CD4-positive, CD25-positive, alpha-beta regulatory T cell (primary cell): Measurements from ENCODE around the gene TESK2. TPM values are rescaled to one million over a fixed set of nuclear protein-coding genes. Genes with fewer than 3 reads are reported as not detected.

Source experiments
- ATAC-seq, 2 donors: fragments of 150-1000 bp; cut with Tn5 transposase; one replicate each; pipeline ENCODE4 v1.10.0; 2021; ENCODE audit warnings: low read depth in 2 of 2, moderate number of reproducible peaks in 2 of 2, moderate library complexity in 1 of 2
- DNase-seq, 3 donors: peaks; one replicate each; pipeline versions ENCODE4 v3.0.0 to v3.0.0-alpha.2; 2012 to 2022; ENCODE audit warnings: mixed read lengths in 1 of 3
- H3K27ac ChIP-seq: one replicate; pipeline ENCODE4 v1.7.0; 2013; ENCODE audit warnings: mild to moderate bottlenecking, low read length; ENCODE audit not compliant: insufficient read depth, poor library complexity, severe bottlenecking
- H3K27me3 ChIP-seq: one replicate; pipeline ENCODE4 v1.7.0; 2013; ENCODE audit warnings: low read length; ENCODE audit not compliant: control insufficient read depth, insufficient read depth
- H3K36me3 ChIP-seq: one replicate; pipeline ENCODE4 v1.7.0; 2013; ENCODE audit warnings: mild to moderate bottlenecking, low read length, moderate library complexity; ENCODE audit not compliant: control insufficient read depth, insufficient read depth
- H3K4me1 ChIP-seq: 2 replicates; pipeline ENCODE4 v1.7.0; 2013; ENCODE audit warnings: mild to moderate bottlenecking, low read length; ENCODE audit not compliant: insufficient read depth, control insufficient read depth, poor library complexity, severe bottlenecking
- H3K4me3 ChIP-seq: one replicate; pipeline ENCODE4 v1.7.0; 2013; ENCODE audit warnings: low read depth, mild to moderate bottlenecking, low read length, moderate library complexity
- H3K9me3 ChIP-seq, 2 experiments: 1 replicate in 1 of 2; 2 replicates in 1 of 2; pipeline ENCODE4 v1.7.0; 2013; ENCODE audit warnings: low read length in 2 of 2, mild to moderate bottlenecking in 1 of 2, moderate library complexity in 1 of 2; ENCODE audit not compliant: control insufficient read depth in 2 of 2
- H3K27ac Mint-ChIP-seq, 3 donors: one replicate each; pipeline ENCODE4 v1.8.0; 2020 to 2022; ENCODE audit warnings: mild to moderate bottlenecking in 3 of 3, mixed read lengths in 3 of 3, moderate library complexity in 2 of 3
- H3K27me3 Mint-ChIP-seq: one replicate; pipeline ENCODE4 v1.8.0; 2022; ENCODE audit warnings: mild to moderate bottlenecking, mixed read lengths
- H3K36me3 Mint-ChIP-seq: one replicate; pipeline ENCODE4 v1.8.0; 2020; ENCODE audit warnings: mixed read lengths
- H3K4me1 Mint-ChIP-seq, 4 donors: one replicate each; pipeline ENCODE4 v1.8.0; 2020 to 2022; ENCODE audit warnings: mixed read lengths in 4 of 4, mild to moderate bottlenecking in 1 of 4
- H3K4me3 Mint-ChIP-seq, 4 donors: one replicate each; pipeline ENCODE4 v1.8.0; 2020 to 2022; ENCODE audit warnings: mild to moderate bottlenecking in 4 of 4, mixed read lengths in 4 of 4, moderate library complexity in 3 of 4
- H3K9me3 Mint-ChIP-seq, 7 donors: one replicate each; pipeline ENCODE4 v1.8.0; 2020 to 2022; ENCODE audit warnings: mixed read lengths in 7 of 7, mild to moderate bottlenecking in 3 of 7, moderate library complexity in 2 of 7
- polyA plus RNA-seq, 4 donors: library from polyadenylated mRNA; unstranded; fragments of 300-500 nt; fragmentation: Illumina TruSeq; gene quantifications; one replicate each; pipeline ENCODE4 v1.2.3, GENCODE V29; 2021
- total RNA-seq: library from RNA; stranded (reverse); gene quantifications from one replicate; pipeline ENCODE4 v1.2.3, GENCODE V29; 2022

The TESK2 gene
- total and polyA plus RNA-seq, 5 donors from 2014 or later: 2.9 to 5.3 (median 3.7) TPM

DNA sequence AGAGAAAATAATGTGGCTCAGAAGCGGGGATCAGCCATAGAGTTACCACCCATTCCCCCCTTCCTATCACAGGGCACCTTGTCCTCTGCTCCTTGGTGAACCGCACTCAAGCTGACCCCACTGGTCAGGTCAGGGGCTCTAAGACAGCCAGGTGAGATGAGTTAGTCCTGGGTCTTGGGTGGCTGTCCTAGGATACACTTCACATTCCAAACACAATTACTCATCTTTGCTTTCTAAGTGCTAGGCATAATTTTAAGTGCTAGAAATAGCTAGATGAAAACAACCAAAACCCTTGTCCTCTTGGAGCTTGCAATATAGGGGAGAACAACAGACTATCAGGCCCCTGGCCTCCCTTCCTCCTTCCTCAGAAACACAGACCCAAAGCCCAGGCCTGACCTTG is 142.9 kb downstream of the TESK2 start:
- Histone ChIP-seq H3K36me3 (peaks cover 29% of the 10 kb centered on the region), H3K9me3 (no peaks in the 10 kb centered on the region), H3K4me3 (no peak overlapping the region), H3K4me1 (no peaks in the 10 kb centered on the region), H3K27me3 (no peaks in the 10 kb centered on the region), H3K27ac (no peak overlapping the region)
- Mint-ChIP-seq H3K36me3 (peaks cover 16% of the 10 kb centered on the region), H3K4me1 (peaks cover 0 to 7% (median 4%) of the 10 kb centered on the region in 4 donors), H3K9me3 (no peaks in the 10 kb centered on the region), H3K27ac (peak overlapping the region in 1 of 3 donors; percentile 89), H3K27me3 (no peaks in the 10 kb centered on the region), H3K4me3 (no peak overlapping the region)
- ATAC-seq (no peak), DNase-seq (no peak)

DNA sequence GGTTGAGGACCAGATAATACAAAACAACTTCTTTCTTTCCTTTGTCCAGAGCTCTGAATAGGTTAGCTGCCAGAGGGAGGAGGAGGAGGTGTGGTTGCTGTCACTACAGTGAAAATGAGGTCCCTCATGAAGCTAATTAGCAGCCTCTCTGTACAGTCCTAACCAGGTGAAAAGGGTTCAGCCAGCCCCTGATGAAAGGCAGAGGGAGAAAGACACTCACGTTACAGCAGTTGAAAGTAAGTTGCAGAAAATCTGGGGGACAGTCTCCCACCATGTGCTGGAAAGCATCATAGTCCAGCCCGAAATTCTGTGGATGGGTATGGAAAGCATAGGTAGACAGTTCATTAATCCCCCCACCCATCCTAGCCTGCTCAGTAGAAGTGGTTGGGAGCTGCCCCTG is 144.5 kb downstream of the TESK2 start:
- H3K4me1 ChIP-seq: peaks cover 12% of the 10 kb centered on the region
- H3K27me3 ChIP-seq: no peaks in the 10 kb centered on the region
- H3K9me3 ChIP-seq: no peaks in the 10 kb centered on the region
- Mint-ChIP-seq H3K27me3 (no peaks in the 10 kb centered on the region), H3K9me3 (no peaks in the 10 kb centered on the region), H3K4me1 (peaks cover 0 to 19% (median 13%) of the 10 kb centered on the region in 4 donors), H3K27ac (no peak overlapping the region), H3K36me3 (peaks cover 22% of the 10 kb centered on the region), H3K4me3 (peak overlapping the region in 1 of 4 donors; percentile 3)
- H3K4me3 ChIP-seq: no peak overlapping the region
- ATAC-seq (no peak), DNase-seq (no peak)
- H3K27ac ChIP-seq: no peak overlapping the region
- H3K36me3 ChIP-seq: peaks cover 44% of the 10 kb centered on the region

DNA sequence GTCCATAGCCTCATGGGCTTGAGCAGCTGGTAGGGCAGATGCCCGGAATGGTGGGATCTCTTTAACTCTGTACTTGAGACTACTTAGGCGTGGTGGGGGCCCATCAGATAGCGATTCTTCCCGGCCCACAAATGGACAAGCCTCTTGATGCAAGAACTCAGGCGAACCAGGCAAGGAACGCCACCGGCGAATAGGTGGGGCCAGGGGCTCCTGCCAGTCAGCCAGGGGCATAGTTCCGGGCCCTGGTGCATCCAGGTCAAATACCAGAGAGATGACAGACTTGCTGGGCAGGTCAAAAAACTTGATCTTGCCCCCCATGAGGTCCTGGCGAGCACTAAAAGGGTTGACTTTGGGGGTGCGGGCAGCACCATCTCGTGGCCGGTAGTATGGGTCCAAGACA is 145.9 kb downstream of the TESK2 start:
- ATAC-seq (no peak), DNase-seq (no peak)
- H3K4me1 Mint-ChIP-seq: peaks cover 5 to 32% (median 18%) of the 10 kb centered on the region in 4 donors
- peaks cover 23% of the 10 kb centered on the region for H3K4me1 ChIP-seq
- no peaks in the 10 kb centered on the region for H3K27me3 Mint-ChIP-seq
- peak overlapping the region in 1 of 3 donors; percentile 4 for H3K27ac Mint-ChIP-seq
- peak overlapping the region in 1 of 4 donors; percentile 24 for H3K4me3 Mint-ChIP-seq
- no peak overlapping the region for H3K27ac ChIP-seq
- H3K9me3 ChIP-seq: no peaks in the 10 kb centered on the region
- H3K9me3 Mint-ChIP-seq: no peaks in the 10 kb centered on the region
- peaks cover 22% of the 10 kb centered on the region for H3K36me3 Mint-ChIP-seq
- no peak overlapping the region for H3K4me3 ChIP-seq
- H3K27me3 ChIP-seq: no peaks in the 10 kb centered on the region
- peaks cover 44% of the 10 kb centered on the region for H3K36me3 ChIP-seq

DNA sequence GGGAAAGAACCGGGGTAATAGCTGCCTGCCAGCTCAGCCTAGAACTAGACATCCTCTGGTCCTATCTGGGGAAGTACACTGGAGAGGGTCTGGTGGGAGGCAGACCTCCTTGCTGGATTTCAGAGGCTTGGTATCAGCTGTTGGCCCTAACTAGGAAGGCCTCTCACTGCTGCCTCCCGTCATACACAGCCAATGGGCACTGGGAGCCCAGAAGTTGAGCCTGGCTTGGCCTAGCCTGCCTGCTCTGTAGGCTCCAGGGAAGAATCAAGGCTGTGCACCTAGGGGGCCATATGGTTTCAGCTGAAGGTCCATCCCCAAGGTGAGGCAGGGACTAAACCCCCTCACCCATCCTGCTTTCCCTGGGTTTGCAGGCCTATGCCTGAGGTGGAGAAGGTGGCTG is 146.5 kb downstream of the TESK2 start:
- DNase-seq (no peak), ATAC-seq (no peak)
- H3K4me3 ChIP-seq: no peak overlapping the region
- peaks cover 22% of the 10 kb centered on the region for H3K36me3 Mint-ChIP-seq
- peaks cover 23% of the 10 kb centered on the region for H3K4me1 ChIP-seq
- H3K4me1 Mint-ChIP-seq: peaks cover 8 to 35% (median 21%) of the 10 kb centered on the region in 4 donors
- peak overlapping the region in 1 of 4 donors; percentile 31 for H3K4me3 Mint-ChIP-seq
- H3K9me3 ChIP-seq: no peaks in the 10 kb centered on the region
- no peak overlapping the region for H3K27ac Mint-ChIP-seq
- H3K27me3 Mint-ChIP-seq: no peaks in the 10 kb centered on the region
- no peak overlapping the region for H3K27ac ChIP-seq
- H3K27me3 ChIP-seq: no peaks in the 10 kb centered on the region
- peaks cover 0 to 1% (median 0%) of the 10 kb centered on the region in 7 donors for H3K9me3 Mint-ChIP-seq
- peaks cover 44% of the 10 kb centered on the region for H3K36me3 ChIP-seq

DNA sequence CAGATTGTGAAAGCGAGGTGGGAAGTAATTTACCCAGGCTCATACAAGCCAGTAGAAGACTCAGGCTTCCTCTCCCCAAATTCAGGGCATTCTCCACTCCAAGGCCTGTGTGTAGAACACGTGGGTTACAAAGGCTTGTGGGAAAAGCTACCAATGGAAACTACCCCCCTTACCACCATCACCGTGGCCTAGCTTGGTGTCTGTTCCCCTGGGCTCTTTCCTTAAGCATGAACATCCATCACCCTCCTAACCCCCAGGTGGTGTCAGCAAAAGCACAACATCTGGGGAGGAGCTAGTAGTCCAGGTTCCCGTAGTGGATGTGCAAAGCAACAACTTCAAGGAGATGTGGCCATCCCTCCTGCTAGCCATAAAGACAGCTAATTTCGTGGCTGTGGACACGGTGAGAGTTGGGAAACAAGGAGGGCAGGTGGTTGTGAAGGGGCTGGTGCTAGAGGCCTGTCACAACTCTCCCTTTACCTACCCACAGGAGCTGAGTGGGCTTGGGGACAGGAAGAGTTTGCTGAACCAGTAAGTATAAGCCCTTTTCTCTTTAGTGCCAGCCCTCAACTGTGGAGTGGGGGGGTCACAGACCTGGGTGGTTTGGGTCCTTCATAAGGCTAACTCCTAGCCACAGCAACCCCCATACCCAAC is 150.0 kb downstream of the TESK2 start:
- peaks cover 43% of the 10 kb centered on the region for H3K36me3 ChIP-seq
- peak overlapping the region; percentile 99 for H3K27ac ChIP-seq
- peaks cover 29% of the 10 kb centered on the region for H3K4me1 ChIP-seq
- Mint-ChIP-seq H3K4me3 (peak overlapping the region; percentile 98 to 100 (median 100)), H3K9me3 (peaks cover 0 to 1% (median 0%) of the 10 kb centered on the region in 7 donors), H3K27me3 (no peaks in the 10 kb centered on the region), H3K36me3 (peaks cover 24% of the 10 kb centered on the region), H3K27ac (peak overlapping the region; percentile 98 to 100 (median 99)), H3K4me1 (peaks cover 17 to 65% (median 38%) of the 10 kb centered on the region in 4 donors)
- no peaks in the 10 kb centered on the region for H3K9me3 ChIP-seq
- ATAC-seq (no peak), DNase-seq (peak in 1 of 3 donors; percentile 49)
- peak overlapping the region; percentile 91 for H3K4me3 ChIP-seq
- no peaks in the 10 kb centered on the region for H3K27me3 ChIP-seq

DNA sequence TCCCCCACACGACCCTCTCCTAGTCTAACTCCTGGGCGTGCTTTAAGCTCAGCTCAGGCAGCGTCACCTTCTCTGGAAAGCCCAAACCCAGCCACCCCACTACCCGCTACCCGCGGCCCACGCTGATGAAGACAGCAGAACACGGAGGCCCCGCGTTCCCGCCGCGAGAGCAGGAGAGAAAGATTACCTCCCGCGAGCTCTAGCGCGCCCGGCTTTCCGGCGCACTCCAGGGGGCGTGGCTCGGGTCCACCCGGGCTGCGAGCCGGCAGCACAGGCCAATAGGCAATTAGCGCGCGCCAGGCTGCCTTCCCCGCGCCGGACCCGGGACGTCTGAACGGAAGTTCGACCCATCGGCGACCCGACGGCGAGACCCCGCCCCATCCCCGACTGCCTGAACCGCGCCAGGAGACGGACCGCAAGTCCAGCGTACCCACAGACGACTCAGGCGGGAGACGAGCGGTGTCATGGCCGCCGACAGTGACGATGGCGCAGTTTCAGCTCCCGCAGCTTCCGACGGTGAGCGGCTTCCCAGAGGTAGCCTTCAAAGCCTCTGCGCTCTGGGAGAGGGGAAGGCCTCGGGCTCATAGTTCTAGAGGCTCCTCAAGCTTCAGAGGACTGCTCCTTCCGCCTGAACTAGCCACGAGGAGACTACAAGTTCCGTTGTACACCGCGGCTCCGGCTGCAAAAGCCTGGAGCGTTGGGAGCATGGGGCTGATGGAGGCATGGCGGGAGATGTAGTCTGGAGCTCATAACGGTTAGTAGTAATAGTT is 151.0 kb downstream of the TESK2 start, which contains the start of the genes MUTYH and TOE1:
Gene MUTYH, minus strand, starts transcription at position 652 of the 770 bp plus-strand sequence. CDS start 5,935 bp downstream, outside the sequence.
Gene TOE1, plus strand, starts transcription at position 382 of the 770 bp plus-strand sequence. Its CDS starts 83 bp downstream, at position 465.
- Mint-ChIP-seq H3K4me1 (peaks cover 17 to 71% (median 40%) of the 10 kb centered on the region in 4 donors), H3K4me3 (peak within 1 kb of the TSS; percentile 98 to 100 (median 100)), H3K36me3 (peaks cover 22% of the 10 kb centered on the region), H3K9me3 (peaks cover 0 to 1% (median 0%) of the 10 kb centered on the region in 7 donors), H3K27me3 (no peaks in the 10 kb centered on the region), H3K27ac (peak within 1 kb of the TSS; percentile 98 to 100 (median 99))
- H3K4me3 ChIP-seq: peak within 1 kb of the TSS; percentile 91
- DNase-seq (peak; percentile 87 to 97 (median 89)), ATAC-seq (peak; percentile 85 to 86)
- peak within 1 kb of the TSS; percentile 99 for H3K27ac ChIP-seq
- no peaks in the 10 kb centered on the region for H3K9me3 ChIP-seq
- H3K36me3 ChIP-seq: peaks cover 34% of the 10 kb centered on the region
- no peaks in the 10 kb centered on the region for H3K27me3 ChIP-seq
- peaks cover 29% of the 10 kb centered on the region for H3K4me1 ChIP-seq

DNA sequence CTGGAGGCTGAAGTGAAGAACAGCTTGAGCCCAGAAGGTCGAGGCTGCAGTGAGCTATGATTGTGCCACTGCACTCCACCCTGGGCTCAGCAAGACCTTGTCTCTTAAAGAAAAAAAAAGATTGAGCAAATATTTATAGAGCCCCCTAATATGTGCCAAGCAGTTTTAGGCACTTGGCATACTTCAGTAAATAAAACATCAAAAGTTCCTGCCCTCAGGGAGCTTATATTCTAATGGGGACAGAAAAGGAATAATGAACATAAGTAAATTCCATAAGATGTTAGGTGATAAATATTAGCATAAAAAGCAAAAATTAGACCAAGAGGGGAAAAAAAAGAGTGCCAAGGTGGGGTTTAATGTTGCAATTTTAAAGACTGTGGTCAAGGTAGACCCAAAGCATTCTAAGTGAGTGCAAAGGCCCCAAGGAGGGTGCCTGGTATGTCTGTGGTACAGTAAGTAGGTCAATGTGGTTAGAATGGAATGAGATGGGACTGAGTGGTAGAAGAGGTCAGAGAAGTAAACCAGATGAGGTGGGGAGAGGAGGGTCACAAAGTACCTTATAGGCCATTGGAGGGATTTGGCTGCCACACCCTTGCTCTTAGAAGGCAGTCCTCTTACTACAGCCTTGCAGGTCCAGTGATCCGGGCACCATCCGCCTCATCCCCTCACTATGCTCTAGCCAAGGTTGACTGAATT is 153.2 kb downstream of the TESK2 start:
- no peak for DNase-seq
- Mint-ChIP-seq H3K4me1 (peaks cover 17 to 79% (median 46%) of the 10 kb centered on the region in 4 donors), H3K4me3 (peak overlapping the region; percentile 12 to 99 (median 62)), H3K27me3 (no peaks in the 10 kb centered on the region), H3K9me3 (peaks cover 0 to 1% (median 0%) of the 10 kb centered on the region in 7 donors), H3K27ac (no peak overlapping the region), H3K36me3 (peaks cover 21% of the 10 kb centered on the region)
- Histone ChIP-seq H3K4me1 (peaks cover 29% of the 10 kb centered on the region), H3K27me3 (no peaks in the 10 kb centered on the region), H3K27ac (no peak overlapping the region), H3K4me3 (no peak overlapping the region), H3K9me3 (no peaks in the 10 kb centered on the region), H3K36me3 (peaks cover 29% of the 10 kb centered on the region)
- no peak for ATAC-seq
